G401.6 (cell line): ENCODE data around the gene CUL1.

Experiments
- FAIRE-seq: peaks from 2 replicates; lab custom pipeline; 2012; peaks lifted over from hg19 to GRCh38; lab: Jason Lieb, UNC

CUL1 gene

GRCh38 chr7:148698397-148699023 is at the start of gene CUL1:
Gene CUL1, plus strand, starts transcription at chr7:148698903. Its CDS starts 31,220 bp downstream, at chr7:148730123.
- FAIRE-seq = no peak

GRCh38 chr7:148650232-148650858 is 48.4 kb upstream of the CUL1 start:
- FAIRE-seq = no peak

GRCh38 chr7:148652773-148653172 is 45.9 kb upstream of the CUL1 start:
- FAIRE-seq = no peak

- no peak for FAIRE-seq
Observed at GRCh38 chr7:148657929-148658328, 40.8 kb upstream of the CUL1 start.

GRCh38 chr7:148661471-148661870 is 37.2 kb upstream of the CUL1 start:
- no peak for FAIRE-seq

- FAIRE-seq = no peak
Observed at GRCh38 chr7:148662646-148663045, 36.1 kb upstream of the CUL1 start.

- no peak for FAIRE-seq
Observed at GRCh38 chr7:148664324-148664723, 34.4 kb upstream of the CUL1 start.

- FAIRE-seq = no peak
Observed at GRCh38 chr7:148665221-148665620, 33.5 kb upstream of the CUL1 start.

- FAIRE-seq = no peak
Observed at GRCh38 chr7:148669927-148670326, 28.8 kb upstream of the CUL1 start.

- no peak for FAIRE-seq
Observed at GRCh38 chr7:148670374-148670773, 28.3 kb upstream of the CUL1 start.

GRCh38 chr7:148670807-148671206 is 27.9 kb upstream of the CUL1 start:
- FAIRE-seq = no peak

- no peak for FAIRE-seq
Observed at GRCh38 chr7:148672041-148672440, 26.7 kb upstream of the CUL1 start.

GRCh38 chr7:148674689-148675088 is 24.0 kb upstream of the CUL1 start:
- FAIRE-seq = no peak

- FAIRE-seq = no peak
Observed at GRCh38 chr7:148676291-148676690, 22.4 kb upstream of the CUL1 start.

GRCh38 chr7:148681821-148682220 is 16.9 kb upstream of the CUL1 start:
- FAIRE-seq = no peak

- FAIRE-seq = no peak
Observed at GRCh38 chr7:148684289-148684830, 14.3 kb upstream of the CUL1 start.

- FAIRE-seq = no peak
Observed at GRCh38 chr7:148686312-148686937, 12.3 kb upstream of the CUL1 start.

GRCh38 chr7:148687555-148687954 is 11.1 kb upstream of the CUL1 start:
- FAIRE-seq = no peak

- FAIRE-seq = no peak
Observed at GRCh38 chr7:148688526-148688925, 10.2 kb upstream of the CUL1 start.

GRCh38 chr7:148693651-148694050 is 5.1 kb upstream of the CUL1 start:
- FAIRE-seq = no peak

- FAIRE-seq = no peak
Observed at GRCh38 chr7:148694631-148695030, 4.1 kb upstream of the CUL1 start.

- FAIRE-seq = no peak
Observed at GRCh38 chr7:148695953-148696352, 2.8 kb upstream of the CUL1 start.

GRCh38 chr7:148696787-148697186 is 1.9 kb upstream of the CUL1 start:
- no peak for FAIRE-seq
